NCI-H1417 treated with DMSO at 0.1 percent for 48 hours (cell line): ENCODE measurements around the gene CCDC183.
"Not testable (repeated sequence)": the region's sequence is repeated elsewhere in the genome, so short reads cannot be mapped to it uniquely, and the experiment has no call there.

Source experiments
- DNase-seq: peaks from one replicate; lab custom pipeline; 2025; lab: John Stamatoyannopoulos, UW

The CCDC183 gene

DNA sequence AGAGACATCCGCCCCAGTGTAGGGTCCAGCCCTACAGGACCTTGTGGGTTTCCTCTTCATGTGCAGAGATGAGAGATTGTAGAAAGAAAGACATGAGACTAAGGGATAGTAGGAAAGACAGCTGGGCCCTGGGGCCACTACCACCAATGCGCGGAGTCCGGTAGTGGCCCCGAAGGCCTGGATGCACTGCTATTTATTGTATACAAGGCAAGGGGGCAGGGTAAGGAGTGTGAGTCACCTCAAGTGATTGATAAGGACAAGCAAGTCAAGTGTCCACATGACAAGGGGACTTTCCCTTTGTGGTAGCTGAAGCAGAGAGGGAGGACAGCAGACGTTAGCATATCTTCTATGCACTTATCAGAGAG lies 11.2 kb upstream of the CCDC183 start:
- DNase-seq: no peak

DNA sequence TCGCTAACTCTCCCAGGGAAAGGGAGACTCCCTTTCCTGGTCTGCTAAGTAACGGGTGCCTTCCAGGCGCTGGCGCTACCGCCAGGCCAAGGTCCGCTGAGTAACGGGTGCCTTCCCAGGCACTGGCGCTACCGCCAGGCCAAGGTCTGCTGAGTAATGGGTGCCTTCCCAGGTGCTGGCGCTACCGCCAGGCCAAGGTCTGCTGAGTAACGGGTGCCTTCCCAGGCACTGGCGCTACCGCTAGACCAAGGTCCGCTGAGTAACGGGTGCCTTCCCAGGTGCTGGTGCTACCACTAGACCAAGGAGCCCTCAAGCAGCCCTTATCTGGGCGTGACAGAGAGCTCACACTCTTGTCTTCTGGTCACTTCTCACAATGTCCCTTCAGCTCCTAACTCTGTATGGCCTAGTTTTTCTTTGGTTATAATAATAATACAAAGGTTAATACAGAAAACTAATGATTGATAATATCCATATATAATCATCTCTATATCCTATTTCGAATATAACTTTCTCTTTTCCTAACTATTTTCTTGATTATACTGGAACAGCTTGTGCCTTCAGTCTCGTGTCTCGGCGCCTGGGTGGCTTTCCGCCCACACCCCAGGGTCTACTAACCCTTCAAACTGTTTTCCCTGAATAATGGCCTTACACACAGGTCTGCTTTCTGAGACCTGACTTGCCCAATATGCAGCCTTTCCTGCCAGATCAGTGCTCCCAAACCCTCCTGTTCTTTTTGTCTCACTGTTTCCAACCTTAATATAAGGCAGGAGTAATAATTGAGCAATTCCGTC lies 10.4 kb upstream of the CCDC183 start:
- not testable (repeated sequence) for DNase-seq

DNA sequence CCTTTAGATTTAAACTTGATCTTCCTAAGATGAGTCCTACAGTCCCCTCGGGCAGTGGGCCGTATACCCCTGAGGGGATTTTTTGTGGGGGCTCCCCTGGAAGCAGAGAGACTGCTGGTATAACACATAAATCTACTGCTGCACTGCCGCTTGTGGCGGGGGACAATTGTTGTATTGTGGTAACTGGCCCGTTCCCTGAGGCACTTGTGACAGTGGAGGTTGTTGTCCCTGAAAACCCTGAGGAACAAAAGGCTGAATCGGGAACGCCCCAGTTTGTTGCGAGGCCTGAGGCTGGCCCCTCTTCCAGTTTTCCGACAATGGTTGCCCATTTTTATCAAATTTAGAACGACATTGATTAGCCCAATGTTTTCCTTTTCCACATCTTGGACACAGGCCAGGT lies 9.7 kb upstream of the CCDC183 start:
- DNase-seq: no peak

DNA sequence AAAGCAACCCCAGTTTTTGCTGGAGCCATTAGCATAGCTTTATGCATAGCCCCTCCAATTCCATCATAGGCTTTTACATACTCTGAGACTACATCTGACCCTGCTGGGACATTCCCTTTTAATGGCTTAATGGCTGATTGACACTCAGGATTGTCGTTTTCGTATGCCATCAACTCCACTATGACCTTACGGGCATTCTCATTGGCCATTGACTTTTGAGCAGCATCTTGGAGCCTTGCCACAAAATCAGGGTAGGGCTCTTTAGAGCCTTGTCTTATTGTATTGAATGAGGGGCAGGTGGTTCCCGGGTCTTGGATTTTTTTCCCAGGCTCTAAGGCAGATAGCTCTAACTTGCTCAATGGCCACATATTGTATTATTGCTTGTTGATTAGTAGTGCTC lies 9.2 kb upstream of the CCDC183 start:
- DNase-seq: not testable (repeated sequence)

DNA sequence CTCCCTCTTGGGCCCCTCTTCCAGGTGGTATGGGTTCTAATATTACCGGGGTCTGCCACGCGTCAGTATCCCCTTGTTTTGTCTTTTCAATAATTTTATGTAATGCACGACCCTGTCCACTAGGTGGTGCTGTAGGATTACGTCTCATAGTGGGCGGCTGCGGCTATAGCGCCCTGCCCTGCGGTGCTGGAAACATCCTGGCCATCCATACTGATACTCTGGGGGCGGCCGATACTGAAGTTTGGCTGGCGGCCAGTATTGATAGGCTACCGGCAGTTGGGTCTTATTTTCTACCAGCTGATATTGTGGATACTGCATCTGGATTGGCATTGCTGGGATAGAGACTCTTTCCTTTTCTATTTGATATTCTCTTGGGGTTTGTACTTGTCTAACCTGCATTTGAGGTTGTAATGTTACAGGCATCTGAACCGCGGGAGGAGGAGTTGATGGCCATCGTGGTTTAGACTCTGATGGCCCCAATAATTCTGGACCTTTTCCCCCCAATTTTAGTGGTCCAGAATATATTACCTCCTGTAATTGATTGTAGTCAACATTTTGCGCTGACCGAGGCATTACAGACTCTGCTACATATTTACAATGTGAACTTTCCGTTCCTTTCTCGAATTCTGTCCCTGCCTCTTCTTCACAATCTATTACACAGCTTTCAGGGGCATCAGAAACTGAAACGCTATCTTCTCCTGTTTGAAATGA lies 8.3 kb upstream of the CCDC183 start:
- DNase-seq: no peak

DNA sequence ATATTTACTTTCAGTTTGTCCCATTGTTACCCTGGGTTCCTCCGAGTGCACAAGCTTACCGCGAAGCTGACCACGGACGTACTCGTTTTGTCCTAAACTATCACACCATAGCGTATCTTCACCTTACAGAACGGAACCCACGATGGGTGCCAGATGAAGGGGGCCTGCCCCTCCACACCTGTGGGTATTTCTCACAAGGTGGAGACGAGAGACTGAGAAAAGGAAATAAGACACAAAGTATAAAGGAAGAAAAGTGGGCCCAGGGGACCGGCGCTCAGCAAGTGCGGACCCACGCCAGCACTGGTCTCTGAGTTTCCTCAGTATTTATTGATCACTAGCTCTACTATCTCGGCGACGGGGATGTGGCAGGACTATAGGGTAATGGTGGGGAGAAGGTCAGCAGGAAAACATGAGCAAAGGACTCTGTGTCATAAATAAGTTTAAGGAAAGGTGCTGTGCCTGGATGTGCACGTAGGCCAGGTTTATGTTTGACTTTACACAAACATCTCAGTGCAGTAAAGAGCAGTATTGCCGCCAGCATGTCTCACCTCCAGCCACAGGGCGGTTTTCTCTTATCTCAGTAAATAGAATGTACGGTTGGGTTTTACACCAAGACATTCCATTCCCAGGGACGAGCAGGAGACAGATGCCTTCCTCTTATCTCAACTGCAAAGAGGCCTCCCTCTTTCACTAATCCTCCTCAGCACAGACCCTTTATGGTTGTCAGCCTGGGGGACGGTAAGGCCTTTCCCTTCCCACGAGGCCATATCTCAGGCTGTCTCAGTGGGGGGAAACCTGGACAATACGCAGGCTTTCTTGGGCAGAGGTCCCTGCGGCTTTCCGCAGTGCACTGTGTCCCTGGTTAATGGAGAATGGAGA lies 7.3 kb upstream of the CCDC183 start:
- DNase-seq: not testable (repeated sequence)

DNA sequence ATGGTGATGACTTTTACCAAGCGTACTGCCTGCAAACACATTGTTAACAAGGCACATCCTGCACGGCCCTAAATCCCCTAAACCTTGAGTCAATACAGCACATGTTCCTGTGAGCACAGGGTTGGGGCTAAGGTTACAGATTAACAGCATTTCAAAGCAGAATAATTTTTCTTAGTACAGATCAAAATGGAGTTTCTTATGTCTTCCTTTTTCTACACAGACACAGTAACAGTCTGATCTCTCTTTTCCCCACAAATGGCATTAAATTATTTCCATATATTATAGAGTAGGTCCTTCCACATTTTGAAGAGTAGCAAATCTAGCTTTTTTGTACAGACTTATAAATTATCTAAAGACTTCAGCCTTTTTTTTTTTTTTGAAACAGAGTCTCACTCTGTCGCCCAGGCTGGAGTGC lies 6.6 kb upstream of the CCDC183 start:
- DNase-seq: no peak

DNA sequence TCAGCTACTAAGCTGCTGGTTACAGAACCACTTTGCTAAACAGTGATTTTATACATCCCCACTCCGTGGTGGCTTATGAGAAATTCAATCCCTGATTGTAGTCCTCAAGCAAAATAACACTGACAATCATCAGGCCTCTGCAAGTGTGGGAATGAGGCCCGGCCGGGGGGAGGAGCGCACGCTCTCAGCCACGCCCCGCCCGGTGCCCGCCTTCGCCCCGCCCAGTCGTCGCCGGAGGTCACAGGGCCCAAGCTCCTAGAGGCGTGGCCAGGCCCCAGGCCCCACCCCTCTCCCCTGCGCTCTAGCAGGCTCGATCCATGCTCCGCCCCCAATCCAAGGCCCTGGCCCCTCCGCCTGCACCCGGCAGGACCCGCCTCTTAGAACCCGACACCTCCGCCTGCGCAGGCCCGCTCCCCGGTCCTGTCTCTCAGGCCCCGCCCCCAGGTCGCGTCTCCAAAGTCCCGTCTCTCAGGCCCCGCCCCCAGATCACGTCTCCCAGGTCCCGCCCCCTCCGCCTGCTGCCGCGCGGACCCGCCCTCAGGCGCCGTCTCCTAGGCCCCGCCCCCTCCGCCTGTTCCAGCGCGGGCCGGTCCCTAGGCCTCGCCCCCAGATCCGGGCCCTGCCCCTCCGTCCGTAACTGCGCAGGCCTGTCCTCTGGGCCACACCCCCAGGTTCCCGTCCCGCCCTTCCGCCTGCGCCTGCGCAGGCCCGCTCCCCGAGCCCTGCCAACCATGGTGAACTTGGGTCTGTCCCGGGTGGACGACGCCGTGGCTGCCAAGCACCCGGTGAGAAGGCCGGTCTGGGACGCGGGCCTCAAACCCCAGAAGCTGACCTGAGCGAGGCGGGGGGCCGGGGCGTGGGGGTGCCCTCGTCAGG lies 5.3 kb upstream of the CCDC183 start, which contains the start of gene TMEM141:
Gene TMEM141 (plus strand): TSS at position 705 of the 876 bp plus-strand sequence. CDS start 27 bp downstream, at position 732.
- peak; percentile 99 for DNase-seq

DNA sequence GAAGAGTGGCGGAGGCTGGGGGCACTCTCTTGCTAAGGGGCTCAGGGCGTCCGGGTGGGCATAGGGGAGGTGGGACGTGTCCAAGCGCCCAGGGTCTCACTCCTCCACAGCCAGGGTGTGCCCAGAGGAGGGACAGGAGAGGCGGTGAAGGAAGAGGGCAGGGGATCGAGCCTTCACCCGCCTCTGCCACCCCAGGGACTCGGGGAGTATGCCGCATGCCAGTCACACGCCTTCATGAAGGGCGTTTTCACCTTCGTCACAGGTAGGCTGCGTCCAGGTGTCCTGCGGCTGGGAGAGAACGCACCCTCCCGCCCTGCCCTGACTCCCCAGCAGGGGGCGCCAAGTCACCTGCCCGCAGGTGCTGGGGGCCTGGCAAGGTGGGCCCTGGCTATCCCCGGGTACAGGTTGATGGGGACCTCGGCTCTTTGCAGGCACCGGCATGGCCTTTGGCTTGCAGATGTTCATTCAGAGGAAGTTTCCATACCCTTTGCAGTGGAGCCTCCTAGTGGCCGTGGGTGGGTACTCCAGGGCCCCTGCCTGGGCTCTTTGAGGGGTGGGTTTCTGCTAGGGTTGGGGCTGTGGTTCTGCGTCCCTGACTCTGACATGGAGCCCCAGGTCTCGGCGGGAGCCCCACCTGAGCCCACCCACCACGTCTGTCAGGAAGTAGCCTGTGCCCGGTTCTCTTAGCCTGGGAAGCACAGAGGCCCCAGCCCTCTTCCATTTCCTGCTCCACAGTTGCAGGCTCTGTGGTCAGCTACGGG lies 4.4 kb upstream of the CCDC183 start:
- DNase-seq: no peak

DNA sequence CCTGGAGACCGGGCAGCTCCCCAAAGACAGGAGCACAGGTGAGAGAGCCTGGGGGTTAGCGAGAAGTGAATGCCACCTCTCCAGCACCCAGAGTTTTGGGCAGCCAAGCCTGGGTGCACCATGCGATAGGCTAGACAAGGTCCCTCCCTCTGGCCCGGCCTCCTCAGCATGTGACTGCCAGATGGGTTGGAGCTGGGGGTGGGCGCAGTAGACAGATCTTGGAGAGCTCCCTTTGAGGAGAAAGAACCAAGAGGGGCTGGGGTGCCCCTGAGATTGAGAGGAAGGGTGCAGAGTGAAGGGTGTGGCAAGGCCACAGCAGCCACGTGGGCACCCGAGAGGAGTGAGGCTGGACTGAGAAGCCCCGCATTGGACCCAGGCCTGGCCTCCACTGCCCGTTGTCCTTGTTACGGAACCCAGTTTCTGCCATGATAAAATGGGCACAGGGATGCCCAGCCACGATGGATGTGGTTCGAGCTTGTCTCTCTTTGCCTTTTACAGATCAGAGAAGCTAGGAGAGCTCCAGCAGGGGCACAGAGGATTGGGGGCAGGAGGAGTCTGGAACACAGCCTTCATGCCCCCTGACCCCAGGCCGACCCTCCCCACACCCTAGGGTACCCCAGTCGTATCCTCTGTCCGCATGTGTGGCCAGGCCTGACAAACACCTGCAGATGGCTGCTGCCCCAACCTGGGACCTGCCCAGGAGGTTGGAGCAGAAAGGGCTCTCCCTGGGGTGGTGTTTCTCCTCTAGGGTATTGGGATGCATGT lies 3.6 kb upstream of the CCDC183 start:
- DNase-seq: no peak

DNA sequence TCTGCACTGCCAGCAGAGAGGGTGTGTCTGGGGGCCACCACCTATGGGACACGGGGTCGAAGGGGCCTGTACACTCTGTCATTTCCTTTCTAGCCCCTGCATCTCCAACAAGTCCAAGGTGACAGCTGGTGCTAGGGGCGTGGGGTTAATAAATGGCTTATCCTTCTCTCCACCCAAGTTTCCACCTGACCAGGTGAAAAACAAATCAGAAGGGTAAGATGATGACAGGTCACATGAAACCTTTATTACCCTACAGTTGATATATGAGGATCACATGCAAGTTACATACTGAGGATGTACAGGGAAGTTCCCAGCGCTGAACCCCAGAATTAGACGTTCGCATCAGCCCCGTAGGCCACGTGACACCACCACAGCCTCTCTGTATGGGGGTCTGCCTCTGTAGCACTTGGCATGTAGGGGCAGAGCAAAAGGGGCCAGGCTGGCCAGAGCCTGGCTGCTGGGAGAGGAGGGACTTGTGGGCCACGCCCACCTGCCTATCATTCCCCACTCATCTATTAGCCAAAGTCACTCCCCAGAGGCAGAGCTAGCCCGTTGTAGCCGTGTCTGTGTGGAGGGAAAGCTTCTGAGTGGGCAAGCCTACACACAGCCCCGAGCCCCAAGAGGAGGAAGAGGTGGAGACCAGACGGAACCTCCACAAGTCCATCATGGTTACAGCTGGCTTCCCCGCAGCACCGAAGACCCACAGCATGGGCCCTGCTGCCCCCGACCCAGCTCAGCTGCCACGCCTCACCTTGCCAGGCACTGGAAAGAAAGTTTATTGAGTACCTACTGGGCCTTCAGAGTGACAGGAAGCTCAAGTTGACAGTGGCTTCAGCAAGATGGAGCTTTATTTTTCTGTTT lies 2.8 kb upstream of the CCDC183 start:
- no peak for DNase-seq

DNA sequence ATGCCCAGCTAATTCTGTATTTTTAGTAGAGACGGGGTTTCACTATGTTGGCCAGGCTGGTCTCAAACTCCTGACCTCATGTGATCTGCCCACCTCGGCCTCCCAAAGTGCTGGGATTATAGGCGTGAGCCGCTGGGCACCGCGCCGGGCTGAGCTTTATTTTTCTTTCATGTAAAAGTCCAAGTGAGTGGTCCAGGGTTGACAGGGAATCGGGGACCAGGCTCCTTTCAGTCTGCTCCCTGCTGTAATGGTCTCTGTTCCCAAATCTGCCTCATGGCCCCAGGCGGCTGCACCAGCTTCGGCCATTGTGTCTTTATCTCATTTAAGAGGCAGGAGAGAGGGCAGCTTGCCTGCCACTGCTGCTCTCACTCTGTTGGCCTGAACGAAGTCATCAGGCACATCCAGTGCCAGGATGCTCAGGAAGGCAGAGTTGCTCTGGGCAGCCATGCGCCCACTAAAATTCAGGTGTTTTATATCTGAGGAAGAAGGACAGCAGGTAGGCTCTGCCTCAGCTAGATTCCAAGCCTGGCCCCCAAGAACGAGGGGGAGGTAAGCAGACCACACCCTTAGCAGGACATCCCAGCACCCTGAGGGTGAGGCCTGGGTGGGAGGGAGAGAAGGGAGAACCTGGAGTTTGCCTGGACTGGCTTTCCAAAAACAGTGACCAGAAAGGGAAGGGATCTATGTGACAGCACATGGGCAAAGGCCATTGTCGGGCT lies 1.7 kb upstream of the CCDC183 start:
- no peak for DNase-seq

DNA sequence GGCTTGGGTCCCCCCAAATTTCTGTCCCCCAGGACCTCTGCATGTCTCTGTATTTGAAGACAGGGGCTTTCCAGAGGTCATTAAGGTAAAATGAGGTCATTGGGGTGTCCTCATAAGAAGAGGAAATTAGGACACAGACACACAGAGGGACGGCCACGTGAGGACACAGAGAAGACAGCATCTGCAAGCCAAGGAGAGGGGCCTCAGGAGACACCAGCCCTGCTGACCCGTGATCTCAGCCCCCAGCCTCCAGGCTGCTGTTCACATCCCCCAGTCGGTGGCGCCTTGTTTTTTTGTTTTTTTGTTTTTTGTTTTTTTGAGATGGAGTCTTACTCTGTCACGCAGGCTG lies 1.2 kb upstream of the CCDC183 start:
- no peak for DNase-seq

DNA sequence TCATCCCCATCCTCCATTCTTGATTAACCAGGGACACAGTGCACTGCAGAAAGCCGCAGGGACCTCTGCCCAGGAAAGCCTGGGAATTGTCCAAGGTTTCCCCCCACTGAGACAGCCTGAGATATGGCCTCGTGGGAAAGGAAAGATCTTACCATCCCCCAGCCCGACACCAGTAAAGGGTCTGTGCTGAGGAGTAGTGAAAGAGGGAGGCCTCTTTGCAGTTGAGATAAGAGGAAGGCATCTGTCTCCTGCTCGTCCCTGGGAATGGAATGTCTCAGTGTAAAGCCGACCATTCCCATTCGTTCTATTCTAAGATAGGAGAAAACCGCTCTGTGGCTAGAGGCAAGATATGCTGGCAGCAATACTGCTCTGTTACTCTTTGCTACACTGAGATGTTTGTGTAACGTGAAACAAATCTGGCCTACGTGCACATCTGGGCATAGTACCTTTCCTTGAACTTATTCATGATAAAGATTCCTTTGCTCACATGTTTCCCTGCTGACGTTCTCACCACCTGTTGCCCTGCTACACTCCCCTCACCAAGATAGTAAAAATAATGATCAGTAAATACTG lies 723 bp downstream of the CCDC183 start:
- not testable (repeated sequence) for DNase-seq

DNA sequence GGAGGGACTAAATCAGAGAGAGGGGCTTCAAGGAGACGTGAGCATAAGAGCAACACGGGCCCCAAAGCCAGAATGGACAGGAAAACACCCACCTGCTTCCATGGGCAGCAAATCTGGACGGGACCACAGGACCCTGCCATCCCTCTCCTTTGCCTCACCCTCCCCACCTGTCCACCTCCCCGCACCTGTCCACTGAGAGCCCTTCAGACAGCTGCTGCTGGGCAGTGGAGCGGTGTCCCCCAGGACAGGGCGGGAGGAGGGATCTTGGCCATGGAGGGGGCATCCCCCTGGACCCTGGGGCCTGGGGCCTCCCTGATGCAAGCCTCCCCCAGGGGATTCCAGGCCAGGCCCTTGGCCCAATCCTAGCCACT lies 2.6 kb downstream of the CCDC183 start:
- no peak for DNase-seq

DNA sequence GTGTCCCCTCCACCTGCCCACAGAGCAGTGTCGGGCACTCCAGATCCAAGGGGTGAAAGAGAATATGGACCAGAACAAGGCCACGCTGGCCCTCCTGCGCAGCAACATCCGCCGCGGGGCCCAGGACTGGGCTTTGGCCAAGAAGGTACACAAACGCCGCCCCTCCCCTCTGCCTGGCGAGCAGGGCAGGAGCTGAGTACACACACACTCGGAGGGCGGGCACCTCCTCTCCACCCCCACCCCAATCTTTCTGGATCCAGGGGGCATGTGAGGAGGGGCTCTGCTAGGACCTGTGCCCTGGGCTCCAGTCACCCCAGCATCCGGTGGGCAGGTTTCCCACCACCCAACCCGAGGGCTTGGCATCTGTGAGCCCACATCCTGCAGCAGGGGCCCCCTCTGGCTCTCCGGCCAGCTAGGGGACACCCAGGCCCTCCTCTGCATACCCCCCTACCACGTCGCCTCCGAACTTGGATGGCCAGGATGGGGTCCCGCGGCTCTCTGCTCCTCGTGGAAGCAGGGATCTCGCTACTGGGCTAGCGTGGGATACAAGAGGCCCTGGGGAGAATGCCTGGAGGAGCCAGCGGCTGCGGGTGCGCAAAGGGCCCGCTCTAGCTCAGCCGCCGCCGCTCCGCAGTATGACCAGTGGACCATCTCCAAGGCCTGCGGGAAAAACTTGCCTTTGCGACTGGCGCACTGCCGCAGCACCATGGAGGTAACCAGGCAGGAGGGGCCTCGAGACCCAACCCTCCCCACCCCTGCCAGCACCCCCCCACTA lies 3.1 kb downstream of the CCDC183 start:
- no peak for DNase-seq
